Omental fat pad (tissue), 4 donors: ENCODE measurements around the gene IL1RN. TPM values are rescaled to one million over a fixed set of nuclear protein-coding genes. Genes with fewer than 3 reads are reported as not detected.

ENCODE experiments used
- ATAC-seq: fragments of 150-250 bp; one replicate; pipeline ENCODE4 v1.9.1; 2016; ENCODE audit warnings: mild to moderate bottlenecking, moderate library complexity; ENCODE audit not compliant: low FRiP score
- DNase-seq: peaks from one replicate; pipeline ENCODE4 v3.0.0-alpha.2; 2019; ENCODE audit warnings: low spot score
- CTCF ChIP-seq, 3 donors: fragments of 450-650 bp; IDR thresholded peaks; one replicate each; pipeline ENCODE4 v1.5.1; 2016 to 2017; ENCODE audit warnings: antibody characterized with exemption in 3 of 3, mild to moderate bottlenecking in 3 of 3, moderate library complexity in 2 of 3
- small RNA-seq: library from RNA; depleted of rRNA; stranded (forward); fragments of <200 nt; gene quantifications from one replicate; pipeline ENCODE3, GENCODE V24; 2016
- total RNA-seq, 4 donors: library from RNA; depleted of rRNA; stranded (reverse); fragments of >200 nt; gene quantifications; one replicate each; pipeline ENCODE4 v1.1.0, GENCODE V29; 2016

The IL1RN gene
- total RNA-seq, 4 donors from 2014 or later = 4.8 to 114 (median 7.1) TPM

- DNase-seq = no peak
- no peak for ATAC-seq
- TF ChIP-seq CTCF (IDR thresholded peaks at IDR 0.05) = no peak
Observed at GRCh38 chr2:113180131-113180946, 52.9 kb downstream of the IL1RN start.

- no peak for DNase-seq
- TF ChIP-seq CTCF (IDR thresholded peaks at IDR 0.05) = no peak
- no peak for ATAC-seq
Observed at GRCh38 chr2:113181258-113182051, 54.1 kb downstream of the IL1RN start.

GRCh38 chr2:113182471-113183260 lies 55.3 kb downstream of the IL1RN start:
- no peak for TF ChIP-seq CTCF (IDR thresholded peaks at IDR 0.05)
- DNase-seq (no peak), ATAC-seq (no peak)

- ATAC-seq = no peak
- DNase-seq = no peak
Observed at GRCh38 chr2:113183264-113183663, 55.9 kb downstream of the IL1RN start.

More at GRCh38 chr2:113183264-113183663, 55.9 kb downstream of the IL1RN start:
- TF ChIP-seq CTCF (IDR thresholded peaks at IDR 0.05) = no peak

Small RNA genes within 50 kb of the gene (small RNA-seq; reads per million reads assigned to genes)
- gene RNU6-1180P = not detected

Other genes starting within 250 kb of the IL1RN start
- not detected for gene IL37, start 216.4 kb upstream of the IL1RN start, total RNA-seq
- not detected for gene IL36G, start 149.6 kb upstream of the IL1RN start, total RNA-seq
- gene IL36A, start 122.1 kb upstream of the IL1RN start, total RNA-seq = not detected
- gene IL36B, start 74.7 kb upstream of the IL1RN start, total RNA-seq = not detected
- not detected for gene IL36RN, start 68.4 kb upstream of the IL1RN start, total RNA-seq
- not detected for gene IL1F10, start 59.6 kb upstream of the IL1RN start, total RNA-seq
- gene PSD4, start 46.4 kb downstream of the IL1RN start, total RNA-seq = 10 to 100 TPM in 3 of 4 donors, 1 to 10 TPM in 1; 6.3 to 27.6 (median 13.1) TPM
- 1 to 10 TPM; 2.8 to 9.4 (median 5.8) TPM for gene PAX8, start 151.3 kb downstream of the IL1RN start, total RNA-seq